Keratinocyte (primary cell): Measurements from ENCODE around the gene INTS3.

Experiments used
- CTCF ChIP-seq, 3 experiments: IDR thresholded peaks in 1 of 3; conservative IDR thresholded peaks in 1 of 3; optimal IDR thresholded peaks in 1 of 3; 2 replicates in 2 of 3; 3 replicates in 1 of 3; pipeline versions ENCODE3 to v1.5.1; 2011; ENCODE audit warnings: low read length in 3 of 3, mild to moderate bottlenecking in 3 of 3, moderate library complexity in 2 of 3, control low read depth in 1 of 3, inconsistent platforms in 1 of 3; ENCODE audit not compliant: insufficient read depth in 2 of 3; ENCODE audit errors: extremely low read depth in 1 of 3
- EZH2 ChIP-seq: IDR thresholded peaks from one replicate; pipeline ENCODE4 v1.6.1; 2012; ENCODE audit warnings: inconsistent platforms, mild to moderate bottlenecking, low read length, moderate library complexity

- TF ChIP-seq CTCF (optimal IDR thresholded peaks at IDR 0.05 in 1 of 3, IDR thresholded peaks at IDR 0.05 in 1 of 3, conservative IDR thresholded peaks at IDR 0.05 in 1 of 3; ENCODE audit: extremely low read depth in 1 of 3, insufficient read depth in 2 of 3, low read length in 3 of 3), result no peak
- TF ChIP-seq EZH2, result no peak
Measured at GRCh38 chr1:153705484-153705883, 22.4 kb upstream of the INTS3 start.
